Endothelial cell (in vitro differentiated cells): ENCODE data around the gene SOCS7. TPM values are rescaled to one million over a fixed set of nuclear protein-coding genes. Genes with fewer than 3 reads are reported as not detected.

ENCODE experiments used
- DNase-seq: peaks from one replicate; pipeline ENCODE4 v3.0.0; 2021; ENCODE audit warnings: low spot score
- H3K27ac Mint-ChIP-seq: one replicate; pipeline ENCODE4 v1.8.0; 2021; ENCODE audit warnings: mixed read lengths, inconsistent platforms; ENCODE audit not compliant: unreplicated experiment
- H3K27me3 Mint-ChIP-seq: one replicate; pipeline ENCODE4 v1.8.0; 2021; ENCODE audit warnings: mild to moderate bottlenecking, moderate library complexity, mixed read lengths, inconsistent platforms; ENCODE audit not compliant: unreplicated experiment
- H3K36me3 Mint-ChIP-seq: one replicate; pipeline ENCODE4 v1.8.0; 2021; ENCODE audit warnings: mild to moderate bottlenecking, low read depth, mixed read lengths, inconsistent platforms; ENCODE audit not compliant: unreplicated experiment
- H3K4me1 Mint-ChIP-seq: one replicate; pipeline ENCODE4 v1.8.0; 2021; ENCODE audit warnings: mild to moderate bottlenecking, mixed read lengths, inconsistent platforms; ENCODE audit not compliant: unreplicated experiment
- H3K4me3 Mint-ChIP-seq: one replicate; pipeline ENCODE4 v1.8.0; 2021; ENCODE audit warnings: mild to moderate bottlenecking, mixed read lengths, inconsistent platforms; ENCODE audit not compliant: unreplicated experiment
- H3K9me3 Mint-ChIP-seq: one replicate; pipeline ENCODE4 v1.8.0; 2021; ENCODE audit warnings: mixed read lengths, inconsistent platforms; ENCODE audit not compliant: unreplicated experiment
- CTCF ChIP-seq: fragments of 200-600 bp; sonication (generic); IDR thresholded peaks from one replicate; pipeline ENCODE4 v1.5.0; 2021; ENCODE audit warnings: antibody characterized with exemption; ENCODE audit not compliant: unreplicated experiment
- total RNA-seq: library from RNA; stranded (reverse); fragmentation: NEBNext Ultra II Directional; extraction: Animal tissue kit (Norgen Biotek cat#: 25700); gene quantifications from one replicate; pipeline ENCODE4 v1.2.1, GENCODE V29; 2021; ENCODE audit not compliant: unreplicated experiment

The SOCS7 gene
- total RNA-seq, 1 donor from 2014 or later = 13.8 TPM

DNA sequence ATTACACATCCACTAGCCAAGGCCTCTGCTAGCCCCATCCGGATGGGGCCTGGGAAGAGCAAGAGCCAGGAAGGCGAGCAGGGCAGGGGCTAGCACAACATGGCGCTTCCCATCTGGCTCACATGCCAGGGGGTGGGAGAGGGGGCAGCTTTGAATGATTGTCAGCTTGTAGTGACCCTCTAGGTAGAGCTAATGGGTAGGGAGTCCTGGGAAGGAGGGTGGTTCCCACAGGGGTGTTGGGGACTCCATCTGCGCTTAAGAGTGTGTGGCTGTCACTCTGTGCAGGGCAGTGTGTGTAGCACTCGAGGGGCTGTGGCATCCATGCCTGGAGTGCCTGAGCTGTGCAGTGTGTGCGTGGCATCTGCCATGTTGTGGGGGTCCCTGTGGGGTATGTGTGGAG is 101.1 kb downstream of the SOCS7 start:
- Mint-ChIP-seq H3K27me3 (peaks cover 30% of the 10 kb centered on the region), H3K36me3 (peaks cover 16% of the 10 kb centered on the region), H3K4me1 (peaks cover 67% of the 10 kb centered on the region), H3K4me3 (peak overlapping the region; percentile 97), H3K27ac (peak overlapping the region; percentile 89), H3K9me3 (no peaks in the 10 kb centered on the region)
- TF ChIP-seq CTCF = no peak
- DNase-seq = no peak

DNA sequence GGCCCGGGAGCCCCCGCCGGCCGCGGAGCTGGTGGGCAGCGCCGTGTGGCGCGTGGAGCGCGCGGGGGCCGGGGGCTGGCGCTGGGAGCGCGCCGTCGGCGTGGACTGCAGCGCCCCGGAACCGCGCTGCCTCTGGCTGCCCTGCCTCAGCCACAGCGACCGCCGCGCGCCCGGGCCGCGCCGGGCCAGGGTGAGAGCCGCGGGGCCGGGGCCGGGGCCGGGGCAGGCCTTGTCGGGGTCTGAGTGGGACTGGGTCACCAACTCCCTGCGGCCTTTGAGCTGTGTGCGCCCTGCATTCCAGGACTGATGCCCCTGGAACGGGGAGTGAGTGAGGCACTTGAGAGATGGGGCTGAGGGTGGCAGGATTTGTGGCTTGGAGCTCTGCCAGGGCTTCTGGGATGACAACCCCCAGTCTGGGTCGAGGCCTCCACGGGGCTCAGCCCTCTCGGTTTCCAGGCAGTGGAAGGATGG is 102.3 kb downstream of the SOCS7 start:
- Mint-ChIP-seq H3K4me1 (peaks cover 61% of the 10 kb centered on the region), H3K27ac (no peak overlapping the region), H3K27me3 (peaks cover 32% of the 10 kb centered on the region), H3K36me3 (peaks cover 17% of the 10 kb centered on the region), H3K4me3 (peak overlapping the region; percentile 87), H3K9me3 (no peaks in the 10 kb centered on the region)
- no peak for DNase-seq
- TF ChIP-seq CTCF = no peak

DNA sequence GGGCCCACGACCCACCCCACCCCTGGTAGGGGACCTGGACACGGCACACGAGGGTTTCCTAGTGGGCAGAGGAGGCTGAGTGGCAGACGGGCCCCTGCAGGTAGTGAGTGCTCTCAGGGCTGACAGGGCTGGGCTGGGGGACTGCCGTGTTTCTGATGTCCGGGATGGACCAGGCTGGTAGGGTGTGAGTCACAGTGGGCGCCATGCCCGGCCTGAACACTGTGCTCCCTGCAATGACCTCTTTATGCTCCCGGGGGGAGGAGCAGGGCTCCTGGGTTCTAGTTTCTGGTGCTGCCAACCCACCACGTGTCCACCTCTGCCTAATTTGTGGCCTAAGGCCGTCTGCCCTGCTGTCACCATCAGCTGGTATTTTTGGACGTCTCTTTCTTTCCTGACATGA is 102.9 kb downstream of the SOCS7 start:
- Mint-ChIP-seq H3K27me3 (peaks cover 34% of the 10 kb centered on the region), H3K9me3 (no peaks in the 10 kb centered on the region), H3K27ac (peak overlapping the region; percentile 77), H3K36me3 (peaks cover 19% of the 10 kb centered on the region), H3K4me1 (peaks cover 55% of the 10 kb centered on the region), H3K4me3 (peak overlapping the region; percentile 87)
- no peak for DNase-seq
- TF ChIP-seq CTCF = no peak

Other genes starting within 250 kb of the SOCS7 start
- gene TBC1D3E, start 223.9 kb upstream of the SOCS7 start, total RNA-seq = not detected
- not detected for gene TBC1D3, start 159.3 kb upstream of the SOCS7 start, total RNA-seq
- 57.7 TPM for gene MRPL45, start 54.7 kb upstream of the SOCS7 start, total RNA-seq
- gene GPR179, start 7.9 kb upstream of the SOCS7 start, total RNA-seq = 0.97 TPM
- gene ARHGAP23, start 76.6 kb downstream of the SOCS7 start, total RNA-seq = 70.5 TPM